ENCODE results near the gene ZNF385B. TPM values are rescaled to one million over a fixed set of nuclear protein-coding genes. Genes with fewer than 3 reads are reported as not detected.

ZNF385B gene
- total RNA-seq, 1 donor from 2014 or later = 35.8 TPM

DNA sequence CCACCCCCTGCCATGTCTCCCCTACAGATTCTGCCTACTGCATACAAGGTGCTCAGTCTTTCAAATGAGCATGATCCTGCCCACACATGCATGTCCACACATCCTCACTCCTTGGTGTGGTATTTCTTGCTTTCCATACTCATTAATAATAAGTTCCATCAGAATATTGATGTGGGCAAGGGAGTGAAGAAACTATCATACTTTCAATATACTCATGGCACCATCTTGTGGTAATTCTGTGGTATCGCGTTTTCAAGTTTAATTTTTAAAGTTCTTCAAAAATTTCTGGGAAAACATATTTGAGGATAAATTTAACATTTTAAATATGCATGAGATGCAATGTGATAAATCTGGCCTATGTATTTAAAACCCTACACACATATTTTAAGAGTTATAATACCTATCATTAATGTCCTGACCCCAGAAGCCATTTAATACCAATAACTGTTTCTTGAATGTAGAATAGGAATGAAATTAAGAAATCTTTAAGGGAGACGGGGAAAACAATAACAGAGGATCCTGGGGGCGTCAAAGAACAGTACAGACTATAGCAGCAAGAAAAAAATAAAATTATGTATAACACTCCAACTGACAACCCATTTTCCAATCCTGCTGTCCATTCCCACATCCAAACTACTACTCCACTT lies 110.1 kb downstream of the ZNF385B start:
- H3K36me3 Mint-ChIP-seq = no peaks in the 10 kb centered on the region
- DNase-seq (ENCODE audit: low spot score) = peak; percentile 26
- H3K27ac Mint-ChIP-seq = no peak overlapping the region
- Histone ChIP-seq H2AFZ (replicated peaks) (no peak overlapping the region), H3K36me3 (peaks cover 7% of the 10 kb centered on the region), H3K9me3 (ENCODE audit: low read depth) (no peaks in the 10 kb centered on the region), H3K4me3 (no peak overlapping the region), H3K27ac (no peak overlapping the region), H3K9ac (no peak overlapping the region), H3F3A (ENCODE audit: low read depth) (no peaks in the 10 kb centered on the region), H3K4me2 (no peak overlapping the region), H3K4me1 (no peaks in the 10 kb centered on the region), H3K79me2 (ENCODE audit: low read depth) (no peaks in the 10 kb centered on the region), H4K20me1 (ENCODE audit: low read depth) (no peaks in the 10 kb centered on the region), H3K27me3 (no peaks in the 10 kb centered on the region)
- peaks cover 2% of the 10 kb centered on the region for H3K9me3 Mint-ChIP-seq
- TF ChIP-seq CTCF (IDR thresholded peaks at IDR 0.05) = peak; percentile 80
- no peak for TF ChIP-seq EZH2phosphoT487 (IDR thresholded peaks at IDR 0.05)
- TF ChIP-seq EZH2 (IDR thresholded peaks at IDR 0.05) = no peak
- H3K4me1 Mint-ChIP-seq = peaks cover 5% of the 10 kb centered on the region
- H3K27me3 Mint-ChIP-seq (ENCODE audit: insufficient read depth, low read depth) = peaks cover 2% of the 10 kb centered on the region
- H3K4me3 Mint-ChIP-seq = no peak overlapping the region

DNA sequence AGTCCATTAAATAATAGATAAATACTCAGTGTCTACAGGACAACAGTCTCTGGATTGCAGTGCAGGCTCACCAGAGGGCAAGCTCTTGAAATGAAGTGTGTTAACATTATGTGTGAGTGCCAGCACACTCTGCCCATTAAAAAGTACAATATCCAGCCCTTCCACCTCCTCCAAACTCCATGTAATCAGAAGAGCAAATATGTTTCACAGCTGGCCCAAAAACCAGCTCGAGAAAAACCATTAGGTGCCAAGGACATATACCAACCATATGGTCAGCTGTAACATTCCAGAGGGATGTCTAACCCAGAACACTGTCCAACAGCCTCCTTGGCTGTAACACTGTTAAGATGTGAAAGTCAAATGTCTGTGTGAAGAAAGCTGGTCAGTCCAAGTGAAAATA lies 112.2 kb downstream of the ZNF385B start:
- Histone ChIP-seq H3K9ac (no peak overlapping the region), H2AFZ (replicated peaks) (no peak overlapping the region), H3K4me1 (no peaks in the 10 kb centered on the region), H3K36me3 (peaks cover 7% of the 10 kb centered on the region), H3K4me3 (no peak overlapping the region), H3K9me3 (ENCODE audit: low read depth) (no peaks in the 10 kb centered on the region), H3K27ac (no peak overlapping the region), H3K4me2 (no peak overlapping the region), H3K27me3 (no peaks in the 10 kb centered on the region), H4K20me1 (ENCODE audit: low read depth) (no peaks in the 10 kb centered on the region), H3K79me2 (ENCODE audit: low read depth) (no peaks in the 10 kb centered on the region), H3F3A (ENCODE audit: low read depth) (no peaks in the 10 kb centered on the region)
- Mint-ChIP-seq H3K4me1 (peaks cover 12% of the 10 kb centered on the region), H3K9me3 (peaks cover 2% of the 10 kb centered on the region), H3K27ac (no peak overlapping the region), H3K4me3 (no peak overlapping the region), H3K36me3 (no peaks in the 10 kb centered on the region), H3K27me3 (ENCODE audit: insufficient read depth, low read depth) (peaks cover 2% of the 10 kb centered on the region)
- no peak for DNase-seq (ENCODE audit: low spot score)
- no peak for TF ChIP-seq EZH2phosphoT487 (IDR thresholded peaks at IDR 0.05)
- no peak for TF ChIP-seq CTCF (IDR thresholded peaks at IDR 0.05)
- TF ChIP-seq EZH2 (IDR thresholded peaks at IDR 0.05) = no peak

GRCh38 chr2:179746981-179747380 lies 114.4 kb downstream of the ZNF385B start:
- H3K9ac ChIP-seq = no peak overlapping the region
- no peak for TF ChIP-seq CTCF (IDR thresholded peaks at IDR 0.05)
- TF ChIP-seq EZH2 (IDR thresholded peaks at IDR 0.05) = no peak
- no peak for TF ChIP-seq EZH2phosphoT487 (IDR thresholded peaks at IDR 0.05)
- no peak overlapping the region for H3K27ac ChIP-seq
- no peaks in the 10 kb centered on the region for H4K20me1 ChIP-seq (ENCODE audit: low read depth)
- H3K4me1 ChIP-seq = no peaks in the 10 kb centered on the region
- Mint-ChIP-seq H3K36me3 (no peaks in the 10 kb centered on the region), H3K27me3 (ENCODE audit: insufficient read depth, low read depth) (no peaks in the 10 kb centered on the region), H3K9me3 (no peaks in the 10 kb centered on the region), H3K4me1 (peaks cover 12% of the 10 kb centered on the region), H3K4me3 (no peak overlapping the region), H3K27ac (no peak overlapping the region)
- no peaks in the 10 kb centered on the region for H3F3A ChIP-seq (ENCODE audit: low read depth)
- no peaks in the 10 kb centered on the region for H3K79me2 ChIP-seq (ENCODE audit: low read depth)
- no peaks in the 10 kb centered on the region for H3K9me3 ChIP-seq (ENCODE audit: low read depth)
- DNase-seq (ENCODE audit: low spot score) = no peak
- H3K27me3 ChIP-seq = no peaks in the 10 kb centered on the region
- peaks cover 7% of the 10 kb centered on the region for H3K36me3 ChIP-seq
- H3K4me3 ChIP-seq = no peak overlapping the region
- H2AFZ ChIP-seq (replicated peaks) = no peak overlapping the region
- no peak overlapping the region for H3K4me2 ChIP-seq

All from neural progenitor cell (in vitro differentiated cells).